ENCODE measurements around the gene UBE2L3.

- TF ChIP-seq, protein P1, sequence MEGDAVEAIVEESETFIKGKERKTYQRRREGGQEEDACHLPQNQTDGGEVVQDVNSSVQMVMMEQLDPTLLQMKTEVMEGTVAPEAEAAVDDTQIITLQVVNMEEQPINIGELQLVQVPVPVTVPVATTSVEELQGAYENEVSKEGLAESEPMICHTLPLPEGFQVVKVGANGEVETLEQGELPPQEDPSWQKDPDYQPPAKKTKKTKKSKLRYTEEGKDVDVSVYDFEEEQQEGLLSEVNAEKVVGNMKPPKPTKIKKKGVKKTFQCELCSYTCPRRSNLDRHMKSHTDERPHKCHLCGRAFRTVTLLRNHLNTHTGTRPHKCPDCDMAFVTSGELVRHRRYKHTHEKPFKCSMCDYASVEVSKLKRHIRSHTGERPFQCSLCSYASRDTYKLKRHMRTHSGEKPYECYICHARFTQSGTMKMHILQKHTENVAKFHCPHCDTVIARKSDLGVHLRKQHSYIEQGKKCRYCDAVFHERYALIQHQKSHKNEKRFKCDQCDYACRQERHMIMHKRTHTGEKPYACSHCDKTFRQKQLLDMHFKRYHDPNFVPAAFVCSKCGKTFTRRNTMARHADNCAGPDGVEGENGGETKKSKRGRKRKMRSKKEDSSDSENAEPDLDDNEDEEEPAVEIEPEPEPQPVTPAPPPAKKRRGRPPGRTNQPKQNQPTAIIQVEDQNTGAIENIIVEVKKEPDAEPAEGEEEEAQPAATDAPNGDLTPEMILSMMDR (optimal IDR thresholded peaks at IDR 0.05 in 1 of 3, IDR thresholded peaks at IDR 0.05 in 1 of 3, conservative IDR thresholded peaks at IDR 0.05 in 1 of 3; ENCODE audit: extremely low read depth in 1 of 3, insufficient read depth in 2 of 3, low read length in 3 of 3): no peak
- TF ChIP-seq EZH2 (IDR thresholded peaks at IDR 0.05; ENCODE audit: low read length): no peak
Observed at GRCh38 chr22:21624880-21625791, 57.6 kb downstream of the UBE2L3 start.
